ENCODE data around the gene SCARB1.
"Not testable (repeated sequence)": the region's sequence is repeated elsewhere in the genome, so short reads cannot be mapped to it uniquely, and the experiment has no call there.

Gene SCARB1

DNA sequence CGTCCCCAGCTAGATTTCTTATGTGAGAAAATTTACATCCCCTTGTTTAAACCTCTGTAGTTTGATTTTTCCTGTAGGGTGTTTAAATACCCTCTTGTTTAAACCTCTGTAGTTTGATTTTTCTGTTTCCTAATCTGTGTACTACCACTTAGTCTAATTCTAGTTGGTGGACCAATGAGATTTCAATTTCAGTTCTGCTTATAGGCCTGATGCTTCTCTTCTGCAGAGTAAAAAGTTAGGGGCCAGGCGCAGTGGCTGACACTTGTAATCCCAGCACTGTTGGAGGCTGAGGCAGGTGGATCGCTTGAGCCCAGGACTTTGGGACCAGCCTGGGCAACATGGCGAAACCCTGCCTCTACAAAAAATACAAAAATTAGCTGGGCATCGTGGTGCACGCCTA, 39.3 kb upstream of the SCARB1 start:
- no peaks in the 10 kb centered on the region for H3K27me3 ChIP-seq (ENCODE audit: control insufficient read depth, low read length)
- peaks cover 32% of the 10 kb centered on the region for H3F3A ChIP-seq (ENCODE audit: control insufficient read depth, insufficient read depth)
- H3K4me1 ChIP-seq (ENCODE audit: control insufficient read depth, low read length): peaks cover 84% of the 10 kb centered on the region
- H3K36me3 ChIP-seq (ENCODE audit: control insufficient read depth, low read length): no peaks in the 10 kb centered on the region
- peak overlapping the region; percentile 55 for H3K4me2 ChIP-seq (ENCODE audit: low read length)
- TF ChIP-seq EZH2phosphoT487 (IDR thresholded peaks at IDR 0.05; ENCODE audit: borderline replicate concordance, low read length): no peak
- TF ChIP-seq, protein P1, sequence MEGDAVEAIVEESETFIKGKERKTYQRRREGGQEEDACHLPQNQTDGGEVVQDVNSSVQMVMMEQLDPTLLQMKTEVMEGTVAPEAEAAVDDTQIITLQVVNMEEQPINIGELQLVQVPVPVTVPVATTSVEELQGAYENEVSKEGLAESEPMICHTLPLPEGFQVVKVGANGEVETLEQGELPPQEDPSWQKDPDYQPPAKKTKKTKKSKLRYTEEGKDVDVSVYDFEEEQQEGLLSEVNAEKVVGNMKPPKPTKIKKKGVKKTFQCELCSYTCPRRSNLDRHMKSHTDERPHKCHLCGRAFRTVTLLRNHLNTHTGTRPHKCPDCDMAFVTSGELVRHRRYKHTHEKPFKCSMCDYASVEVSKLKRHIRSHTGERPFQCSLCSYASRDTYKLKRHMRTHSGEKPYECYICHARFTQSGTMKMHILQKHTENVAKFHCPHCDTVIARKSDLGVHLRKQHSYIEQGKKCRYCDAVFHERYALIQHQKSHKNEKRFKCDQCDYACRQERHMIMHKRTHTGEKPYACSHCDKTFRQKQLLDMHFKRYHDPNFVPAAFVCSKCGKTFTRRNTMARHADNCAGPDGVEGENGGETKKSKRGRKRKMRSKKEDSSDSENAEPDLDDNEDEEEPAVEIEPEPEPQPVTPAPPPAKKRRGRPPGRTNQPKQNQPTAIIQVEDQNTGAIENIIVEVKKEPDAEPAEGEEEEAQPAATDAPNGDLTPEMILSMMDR (IDR thresholded peaks at IDR 0.05; ENCODE audit: low read depth, low read length, poor library complexity, severe bottlenecking): no peak
- no peaks in the 10 kb centered on the region for H3K9me3 ChIP-seq (ENCODE audit: control insufficient read depth, insufficient read depth, low read length)
- H3K9me2 ChIP-seq (replicated peaks; ENCODE audit: control insufficient read depth, low read length): no peaks in the 10 kb centered on the region
- H4K20me1 ChIP-seq (ENCODE audit: control insufficient read depth, insufficient read depth, low read depth, low read length): no peaks in the 10 kb centered on the region
- H3K27ac ChIP-seq (ENCODE audit: low read depth, low read length): peak overlapping the region; percentile 57
- H3K79me2 ChIP-seq (ENCODE audit: control insufficient read depth, low read length): no peaks in the 10 kb centered on the region
- H3K4me3 ChIP-seq (ENCODE audit: low read length): no peak overlapping the region

DNA sequence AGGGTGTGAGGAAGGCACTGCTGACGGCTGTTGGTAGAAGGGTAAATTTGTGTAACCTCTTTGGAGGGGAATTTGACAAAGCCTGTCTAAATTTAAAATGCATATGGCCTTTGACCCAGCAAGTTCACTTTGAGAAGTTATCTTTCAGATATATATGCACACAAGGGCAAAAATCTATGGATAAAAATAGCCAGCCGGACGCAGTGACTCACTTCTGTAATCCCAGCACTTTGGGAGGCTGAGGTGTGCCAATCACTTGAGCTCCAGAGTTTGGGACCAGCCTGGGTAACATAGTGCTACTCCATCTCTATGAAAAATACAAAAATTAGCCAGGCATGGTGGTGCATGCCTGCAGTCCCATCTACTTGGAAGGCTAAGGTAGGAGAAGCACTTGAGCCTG, 37.3 kb upstream of the SCARB1 start:
- no peaks in the 10 kb centered on the region for H3K9me2 ChIP-seq (replicated peaks; ENCODE audit: control insufficient read depth, low read length)
- H3K4me2 ChIP-seq (ENCODE audit: low read length): peak overlapping the region; percentile 55
- no peaks in the 10 kb centered on the region for H4K20me1 ChIP-seq (ENCODE audit: control insufficient read depth, insufficient read depth, low read depth, low read length)
- H3K9me3 ChIP-seq (ENCODE audit: control insufficient read depth, insufficient read depth, low read length): no peaks in the 10 kb centered on the region
- no peaks in the 10 kb centered on the region for H3K36me3 ChIP-seq (ENCODE audit: control insufficient read depth, low read length)
- peaks cover 24% of the 10 kb centered on the region for H3F3A ChIP-seq (ENCODE audit: control insufficient read depth, insufficient read depth)
- peaks cover 73% of the 10 kb centered on the region for H3K4me1 ChIP-seq (ENCODE audit: control insufficient read depth, low read length)
- H3K79me2 ChIP-seq (ENCODE audit: control insufficient read depth, low read length): no peaks in the 10 kb centered on the region
- peak overlapping the region; percentile 57 for H3K27ac ChIP-seq (ENCODE audit: low read depth, low read length)
- H3K4me3 ChIP-seq (ENCODE audit: low read length): peak overlapping the region; percentile 43
- no peaks in the 10 kb centered on the region for H3K27me3 ChIP-seq (ENCODE audit: control insufficient read depth, low read length)
- no peak for TF ChIP-seq EZH2phosphoT487 (IDR thresholded peaks at IDR 0.05; ENCODE audit: borderline replicate concordance, low read length)
- TF ChIP-seq, protein P1 (IDR thresholded peaks at IDR 0.05; ENCODE audit: low read depth, low read length, poor library complexity, severe bottlenecking): no peak

DNA sequence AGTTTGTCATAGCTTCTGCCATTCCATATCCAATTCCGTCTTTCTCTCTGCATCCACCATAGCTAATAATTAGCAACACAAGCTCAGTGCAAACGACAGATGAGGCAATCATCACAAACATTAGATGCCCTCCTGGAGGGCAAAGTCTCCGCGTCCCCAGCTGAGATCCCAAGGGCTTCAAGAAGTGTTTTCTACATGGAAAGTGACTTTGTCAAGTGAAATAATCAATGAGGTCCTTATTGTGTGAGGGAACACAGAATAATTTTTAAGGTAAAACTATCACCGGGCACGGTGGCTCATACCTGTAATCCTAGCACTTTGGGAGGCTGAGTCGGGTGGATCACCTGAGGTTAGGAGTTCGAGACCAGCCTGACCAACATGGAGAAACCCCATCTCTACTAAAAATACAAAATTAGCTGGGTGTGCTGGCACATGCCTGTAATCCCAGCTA, 36.7 kb upstream of the SCARB1 start:
- 0 out of 2 replicates have a peak overlapping the region, but pooled peaks have one; percentile 57 for H3K27ac ChIP-seq (ENCODE audit: low read depth, low read length)
- not testable (repeated sequence) for H3K36me3 ChIP-seq (ENCODE audit: control insufficient read depth, low read length); H3K79me2 ChIP-seq (ENCODE audit: control insufficient read depth, low read length); H3K9me2 ChIP-seq (replicated peaks; ENCODE audit: control insufficient read depth, low read length); H3K9me3 ChIP-seq (ENCODE audit: control insufficient read depth, insufficient read depth, low read length); H3K27me3 ChIP-seq (ENCODE audit: control insufficient read depth, low read length); H4K20me1 ChIP-seq (ENCODE audit: control insufficient read depth, insufficient read depth, low read depth, low read length); H3K4me3 ChIP-seq (ENCODE audit: low read length)
- H3F3A ChIP-seq (ENCODE audit: control insufficient read depth, insufficient read depth): peaks cover 21% of the 10 kb centered on the region
- H3K4me2 ChIP-seq (ENCODE audit: low read length): peak overlapping the region; percentile 55
- H3K4me1 ChIP-seq (ENCODE audit: control insufficient read depth, low read length): peaks cover 68% of the 10 kb centered on the region

DNA sequence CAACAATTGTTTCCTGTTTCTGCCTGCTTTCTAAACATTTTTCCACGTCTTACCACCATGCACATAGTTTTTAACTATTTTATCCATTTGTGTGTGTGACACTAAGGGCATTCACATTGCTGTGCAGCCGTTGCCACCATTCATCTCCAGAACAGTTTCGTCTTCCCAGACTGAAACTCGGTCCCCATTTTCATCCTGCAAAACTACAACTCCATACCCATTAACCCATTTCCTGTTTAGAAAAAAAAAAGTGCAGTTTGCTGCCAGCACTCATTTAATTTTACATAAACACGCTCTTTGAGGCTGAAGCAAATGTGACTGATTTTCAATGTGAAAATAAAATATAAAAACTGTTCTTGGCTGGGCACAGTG, 35.2 kb upstream of the SCARB1 start:
- Histone ChIP-seq H3K9me3 (ENCODE audit: control insufficient read depth, insufficient read depth, low read length) (no peaks in the 10 kb centered on the region), H3K4me2 (ENCODE audit: low read length) (peak overlapping the region; percentile 67), H3K4me3 (ENCODE audit: low read length) (peak overlapping the region; percentile 44), H3K79me2 (ENCODE audit: control insufficient read depth, low read length) (no peaks in the 10 kb centered on the region), H3K9me2 (replicated peaks; ENCODE audit: control insufficient read depth, low read length) (no peaks in the 10 kb centered on the region), H3K36me3 (ENCODE audit: control insufficient read depth, low read length) (no peaks in the 10 kb centered on the region), H3K27ac (ENCODE audit: low read depth, low read length) (no peak overlapping the region), H3K4me1 (ENCODE audit: control insufficient read depth, low read length) (peaks cover 71% of the 10 kb centered on the region), H3K27me3 (ENCODE audit: control insufficient read depth, low read length) (no peaks in the 10 kb centered on the region), H3F3A (ENCODE audit: control insufficient read depth, insufficient read depth) (peaks cover 26% of the 10 kb centered on the region), H4K20me1 (ENCODE audit: control insufficient read depth, insufficient read depth, low read depth, low read length) (no peaks in the 10 kb centered on the region)
- TF ChIP-seq, protein P1 (IDR thresholded peaks at IDR 0.05; ENCODE audit: low read depth, low read length, poor library complexity, severe bottlenecking): no peak
- no peak for TF ChIP-seq EZH2phosphoT487 (IDR thresholded peaks at IDR 0.05; ENCODE audit: borderline replicate concordance, low read length)
